ENCODE results near the gene GLIS1.
A peak's percentile ranks its signal among the peaks of the same experiment; 100 is the strongest.

The GLIS1 gene

GRCh38 chr1:53589043-53589887 lies 149.7 kb downstream of the GLIS1 start:
- DNase-seq: no peak

DNA sequence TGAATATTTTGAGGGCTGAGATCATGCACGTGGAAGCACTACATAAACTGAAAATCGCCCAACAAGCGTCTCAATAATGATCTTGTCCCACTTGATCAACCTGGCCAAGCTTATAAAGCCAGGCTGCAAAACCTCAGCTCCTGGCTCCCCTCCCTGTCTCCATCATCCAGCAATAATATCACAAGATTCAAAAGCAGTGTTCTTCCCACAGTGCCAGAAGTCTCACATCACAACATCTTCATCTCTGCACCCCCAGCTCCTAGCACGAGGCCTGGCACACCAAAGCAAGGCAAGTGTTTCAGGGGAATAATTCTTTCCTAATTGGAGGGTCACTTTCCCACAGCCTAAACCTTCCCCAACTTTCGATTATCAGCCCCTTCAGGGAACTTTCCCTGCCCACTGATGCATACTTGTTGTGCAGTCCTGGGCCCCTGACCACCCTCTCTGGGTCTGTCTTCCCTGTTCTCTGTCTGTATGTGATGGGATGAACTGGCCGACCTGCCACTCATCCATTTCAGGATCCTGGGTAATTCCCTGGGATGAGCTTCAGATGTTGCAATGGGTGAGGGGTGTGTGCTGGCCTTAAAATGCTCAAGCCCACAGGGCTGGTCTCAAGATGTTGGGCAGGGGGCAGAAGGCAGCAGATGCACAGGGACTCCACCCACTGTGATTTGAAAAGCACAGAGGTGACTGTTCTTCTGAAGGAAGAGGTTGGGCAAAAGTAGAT lies 150.7 kb downstream of the GLIS1 start:
- DNase-seq: no peak

DNA sequence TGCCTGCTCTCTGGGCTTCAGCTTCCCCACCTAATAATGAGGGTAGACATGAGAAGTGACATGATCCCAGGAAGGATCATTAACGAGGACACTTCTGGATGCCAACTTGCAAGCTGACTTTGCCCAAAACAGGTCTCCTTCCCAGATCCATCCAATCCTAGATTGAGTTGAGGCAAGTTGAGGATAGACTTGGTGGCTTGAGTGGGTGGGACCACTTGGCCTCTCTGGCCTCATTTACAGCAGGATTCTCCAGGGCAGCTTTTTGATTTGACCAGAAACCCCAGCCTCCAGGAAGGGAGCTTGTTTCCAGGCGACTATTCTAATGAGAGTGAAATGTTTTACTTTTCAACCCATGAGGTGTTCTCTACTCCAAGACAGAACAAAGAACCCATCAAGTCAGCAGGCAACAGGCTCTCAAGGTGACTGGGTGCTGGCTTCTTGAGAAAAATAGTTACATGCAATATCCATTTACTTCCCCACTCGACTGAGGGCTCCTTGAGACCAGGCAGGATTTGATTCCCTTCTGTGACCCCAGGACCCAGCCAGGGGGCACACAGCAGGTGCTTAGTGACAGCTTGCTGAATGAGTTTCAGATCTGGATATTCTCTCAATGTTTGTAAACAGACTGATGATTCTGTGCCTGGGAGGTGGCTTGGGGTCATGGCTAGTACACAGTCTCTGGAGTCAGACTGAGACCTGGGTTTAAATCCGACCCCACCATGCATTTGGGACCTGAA lies 151.5 kb downstream of the GLIS1 start:
- no peak for DNase-seq

DNA sequence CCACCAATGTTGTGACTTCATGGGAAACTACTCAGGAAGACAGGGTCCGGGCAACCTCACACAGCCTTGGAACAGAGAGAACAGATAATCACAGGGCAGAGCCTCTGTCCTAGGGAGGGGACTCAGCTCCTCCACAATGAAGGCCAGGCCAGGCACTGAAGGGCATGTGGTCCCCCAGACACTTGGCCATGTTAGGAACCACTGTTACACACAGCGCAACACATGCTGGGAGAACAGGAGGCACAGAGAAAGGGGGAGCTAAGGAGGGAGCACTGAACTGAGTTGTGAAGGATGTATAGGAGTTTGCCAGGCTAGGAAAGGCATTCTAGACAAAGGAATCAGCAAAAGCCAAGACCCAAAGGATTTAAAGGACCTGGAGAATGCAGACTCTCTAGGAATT lies 152.2 kb downstream of the GLIS1 start:
- no peak for DNase-seq

DNA sequence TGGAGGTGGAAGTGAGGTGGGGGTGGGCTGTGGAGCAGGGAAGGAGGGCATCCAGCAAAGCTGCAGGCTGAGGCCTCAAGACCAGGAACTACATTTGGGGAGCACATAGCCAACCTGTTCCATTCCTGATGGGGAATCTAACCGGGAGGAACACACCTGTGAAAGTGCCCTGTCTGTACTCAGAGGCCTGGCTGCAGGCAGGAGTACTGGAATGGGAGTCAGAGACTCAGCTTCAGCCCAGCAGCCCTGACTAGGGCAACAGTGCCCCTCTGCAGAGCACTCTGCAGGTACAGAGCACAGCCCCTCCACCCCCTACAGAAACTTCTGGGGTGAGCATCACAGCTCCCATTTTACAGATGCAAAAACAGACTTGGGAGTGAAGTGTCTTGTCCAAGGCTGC lies 153.4 kb downstream of the GLIS1 start:
- DNase-seq: no peak

DNA sequence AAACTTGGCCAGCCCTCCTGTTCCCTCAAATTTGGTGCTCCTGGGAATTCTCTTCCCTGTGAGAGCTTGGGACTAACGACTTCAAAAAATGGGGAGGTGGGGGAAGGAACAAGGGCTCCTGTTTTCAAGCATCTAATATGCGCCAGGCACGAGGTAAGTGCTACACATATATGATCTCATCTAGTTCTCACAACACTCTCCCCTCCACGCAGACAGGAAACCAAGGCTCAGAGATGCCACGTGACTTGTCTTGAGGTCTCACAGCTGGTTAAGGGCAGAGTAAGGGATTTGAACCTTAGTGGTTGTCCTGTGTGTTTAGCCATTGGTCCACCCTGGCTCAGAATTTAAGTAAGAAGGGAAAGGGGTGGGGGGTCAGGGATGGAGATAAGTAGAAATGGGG lies 153.8 kb downstream of the GLIS1 start:
- peak; percentile 71 for DNase-seq

DNA sequence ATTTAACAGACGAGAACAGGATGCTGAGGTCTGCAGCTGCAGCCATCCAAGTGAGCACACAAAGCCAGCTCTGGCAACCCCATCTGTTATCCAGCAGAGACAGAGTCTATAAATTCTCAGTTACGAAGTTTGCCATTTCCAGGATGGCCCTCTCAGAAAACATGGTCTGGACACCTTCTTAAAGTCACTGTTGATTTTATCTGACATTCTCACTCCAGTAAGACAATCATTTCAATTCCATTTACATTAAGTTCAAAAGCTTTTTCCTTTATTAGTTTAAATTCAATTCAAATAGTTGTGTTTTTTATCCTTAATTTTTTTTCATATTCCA lies 154.2 kb downstream of the GLIS1 start:
- DNase-seq: no peak

GRCh38 chr1:53583868-53584776 lies 154.8 kb downstream of the GLIS1 start:
- no peak for DNase-seq

DNA sequence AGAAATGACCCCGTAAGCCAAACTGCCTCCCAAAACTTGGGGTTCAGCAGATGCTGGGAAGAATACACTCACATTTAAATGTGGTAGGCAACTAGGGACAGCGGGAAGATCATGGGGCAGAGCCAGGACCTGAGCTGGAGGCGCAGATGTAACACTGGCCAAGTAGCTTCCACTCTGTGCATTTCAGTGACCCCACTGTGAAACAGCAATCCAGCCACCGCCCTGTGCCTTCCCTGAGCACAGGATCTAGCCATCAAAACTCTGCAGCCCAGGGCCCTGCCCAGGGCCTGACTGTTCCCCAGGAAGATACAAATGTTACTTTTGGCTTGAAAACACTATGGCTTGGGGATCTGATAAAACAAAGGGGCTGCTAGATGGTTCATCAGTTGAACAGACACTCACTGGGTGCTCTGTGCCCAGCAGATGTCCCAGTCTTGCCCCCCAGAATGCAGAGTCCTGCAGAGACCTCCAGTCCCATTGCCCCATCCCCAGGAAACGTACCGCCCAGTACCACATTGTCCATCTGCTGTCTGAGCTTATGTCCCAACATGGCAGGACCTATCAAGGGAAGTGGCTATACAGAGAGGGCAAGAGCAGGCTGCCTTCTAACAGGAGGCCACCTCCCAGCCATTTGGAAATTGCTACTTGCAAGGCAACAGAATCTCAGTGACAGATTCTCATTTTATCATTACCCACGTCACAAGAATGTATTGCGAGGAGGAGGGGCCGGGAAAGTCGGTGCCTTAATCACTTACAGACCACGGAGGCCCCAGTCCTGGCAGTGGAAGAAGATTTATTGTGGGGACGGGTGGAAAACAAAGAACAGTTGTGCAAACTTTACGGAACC lies 155.7 kb downstream of the GLIS1 start:
- DNase-seq: no peak

GRCh38 chr1:53582211-53583020 lies 156.5 kb downstream of the GLIS1 start:
- peak; percentile 51 for DNase-seq

DNA sequence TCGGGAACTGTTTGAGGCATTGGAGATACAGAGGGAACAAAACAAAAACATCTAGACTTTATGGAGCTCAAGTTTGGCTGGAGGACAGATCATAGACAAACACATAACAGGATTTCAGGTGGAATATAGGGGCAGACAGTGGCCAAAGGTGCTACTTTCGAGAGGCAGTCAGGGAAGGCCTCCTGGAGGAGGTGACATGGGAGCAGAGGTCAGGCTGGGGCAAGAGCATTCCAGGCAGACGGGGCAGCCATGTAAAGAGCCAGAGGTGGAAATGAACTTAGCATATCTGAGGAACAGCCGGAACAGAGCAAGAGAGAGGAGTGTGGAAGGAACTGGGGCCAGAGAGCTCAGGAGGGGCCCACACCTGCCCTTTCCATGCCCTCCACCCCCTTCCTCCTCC lies 157.5 kb downstream of the GLIS1 start:
- no peak for DNase-seq

GRCh38 chr1:53580739-53581475 lies 158.1 kb downstream of the GLIS1 start:
- no peak for DNase-seq

- DNase-seq: no peak
These were observed 159.0 kb downstream of the GLIS1 start for GRCh38 chr1:53580009-53580400.

GRCh38 chr1:53579221-53580008 lies 159.5 kb downstream of the GLIS1 start:
- DNase-seq: no peak

DNA sequence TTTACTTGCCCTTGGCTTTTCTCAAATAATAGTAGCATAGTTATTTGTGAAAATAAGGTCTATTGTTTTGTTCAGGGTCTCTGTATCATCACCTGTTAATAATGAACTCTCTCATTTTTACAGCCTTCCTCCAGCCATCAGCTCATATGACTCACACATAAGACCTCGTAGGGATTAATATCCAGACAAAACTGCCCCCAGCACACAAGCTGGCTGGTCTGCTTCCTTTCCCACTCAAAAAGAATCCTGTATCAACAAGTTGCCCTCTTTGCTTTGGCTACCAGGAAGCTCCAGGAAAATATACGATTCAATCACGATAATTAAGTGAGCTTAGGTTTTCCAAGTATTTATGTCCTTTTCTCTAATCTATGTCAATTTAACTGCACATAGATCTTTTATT lies 160.6 kb downstream of the GLIS1 start:
- no peak for DNase-seq

DNA sequence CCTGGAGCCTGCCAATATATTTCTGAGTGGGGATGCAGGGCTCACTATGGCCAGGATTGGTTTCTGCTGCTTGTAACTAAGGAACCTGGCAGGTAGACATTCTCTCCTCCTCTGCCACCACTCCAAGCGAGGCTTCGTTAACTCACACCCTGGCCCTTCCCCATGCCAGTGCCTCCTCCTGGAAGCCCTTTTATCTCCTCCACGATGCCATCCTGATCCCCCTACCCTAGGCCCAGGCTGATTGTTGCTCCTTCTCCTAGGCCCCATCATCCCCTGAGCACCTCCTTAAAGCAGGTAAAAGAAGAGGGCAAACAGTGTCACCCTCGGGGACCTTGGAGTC lies 161.2 kb downstream of the GLIS1 start:
- no peak for DNase-seq

- DNase-seq: no peak
These were observed 161.9 kb downstream of the GLIS1 start for GRCh38 chr1:53576866-53577760.

- DNase-seq: no peak
These were observed 162.6 kb downstream of the GLIS1 start for GRCh38 chr1:53576381-53576801.

Measured in CD4-positive, alpha-beta T cell treated with Interleukin-17A for 1 hour (primary cell).